Neuron (in vitro differentiated cells): Measurements from ENCODE around the gene ENPP1.

ENCODE experiments used
- H2AFZ ChIP-seq: one replicate; pipeline ENCODE4 v1.6.1; 2013; ENCODE audit warnings: low read depth, mild to moderate bottlenecking, inconsistent platforms, low read length, moderate library complexity
- H3K27me3 ChIP-seq: one replicate; pipeline ENCODE4 v1.6.1; 2013; ENCODE audit warnings: low read length; ENCODE audit not compliant: insufficient read depth
- H3K36me3 ChIP-seq: one replicate; pipeline ENCODE4 v1.6.1; 2013; ENCODE audit warnings: low read length; ENCODE audit not compliant: insufficient read depth
- H3K4me1 ChIP-seq: one replicate; pipeline ENCODE4 v1.6.1; 2013; ENCODE audit warnings: low read length; ENCODE audit not compliant: insufficient read depth
- H3K4me3 ChIP-seq: 2 replicates; pipeline ENCODE4 v1.5.1; 2013; ENCODE audit warnings: mild to moderate bottlenecking, low read length, moderate library complexity
- H3K9me3 ChIP-seq: one replicate; pipeline ENCODE4 v1.6.1; 2013; ENCODE audit warnings: low read length

The ENPP1 gene

DNA sequence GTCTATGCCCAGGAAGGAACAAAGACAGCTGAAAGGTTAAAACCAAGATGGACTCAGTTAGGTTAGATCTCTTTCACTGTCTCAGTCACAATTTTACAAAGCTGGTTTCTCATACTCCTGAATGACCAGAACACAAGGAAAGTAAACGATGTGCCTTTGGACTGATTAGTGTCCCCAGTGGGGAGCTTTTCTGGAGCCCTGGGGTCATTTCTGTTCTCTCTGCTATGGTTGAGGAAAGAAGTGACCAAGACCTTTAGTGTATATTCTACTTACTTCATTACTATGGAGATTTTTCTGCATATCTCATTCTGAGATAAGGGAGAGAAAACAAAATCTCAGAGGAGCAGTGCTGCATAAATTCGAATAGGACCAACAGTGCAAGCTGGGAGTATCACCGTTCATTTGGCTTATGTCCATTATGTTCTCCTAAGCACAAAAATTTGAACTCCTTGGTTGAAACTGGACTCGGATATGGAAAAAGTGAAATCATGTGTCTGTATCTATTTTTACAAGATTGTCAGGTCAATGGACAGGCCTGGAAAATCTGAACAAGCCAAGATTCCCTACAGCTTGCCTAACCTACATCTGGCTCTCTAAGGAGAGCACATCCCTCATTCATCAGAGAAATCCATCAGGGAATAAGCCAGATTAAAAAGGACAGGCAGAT is 34.4 kb upstream of the ENPP1 start:
- Histone ChIP-seq H2AFZ (no peak overlapping the region), H3K4me1 (no peaks in the 10 kb centered on the region), H3K9me3 (no peaks in the 10 kb centered on the region), H3K27me3 (no peaks in the 10 kb centered on the region), H3K36me3 (no peaks in the 10 kb centered on the region), H3K4me3 (no peak overlapping the region)

DNA sequence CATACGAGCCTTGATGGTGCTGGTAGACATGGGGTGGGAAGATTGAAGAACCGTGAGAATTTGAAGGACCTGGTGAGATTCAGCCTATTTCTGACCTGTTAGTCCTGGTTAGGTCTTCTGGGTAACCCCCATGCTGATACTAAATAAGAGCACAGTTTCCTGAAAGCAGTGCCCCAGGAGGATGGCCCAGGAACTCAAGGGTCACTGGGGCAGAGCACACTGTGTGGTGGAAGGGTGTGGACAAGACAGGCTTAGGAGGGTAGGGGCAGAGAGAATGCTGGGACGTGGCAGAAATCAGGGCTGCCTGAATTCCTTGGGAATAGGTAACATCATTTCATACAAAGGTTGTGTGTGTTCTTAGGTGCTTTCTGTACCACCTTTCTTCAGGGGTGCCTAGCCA is 31.9 kb upstream of the ENPP1 start:
- H2AFZ ChIP-seq, result no peak overlapping the region
- no peaks in the 10 kb centered on the region for H3K4me1 ChIP-seq
- no peaks in the 10 kb centered on the region for H3K36me3 ChIP-seq
- H3K27me3 ChIP-seq, result no peaks in the 10 kb centered on the region
- H3K4me3 ChIP-seq, result no peak overlapping the region
- H3K9me3 ChIP-seq, result no peaks in the 10 kb centered on the region

DNA sequence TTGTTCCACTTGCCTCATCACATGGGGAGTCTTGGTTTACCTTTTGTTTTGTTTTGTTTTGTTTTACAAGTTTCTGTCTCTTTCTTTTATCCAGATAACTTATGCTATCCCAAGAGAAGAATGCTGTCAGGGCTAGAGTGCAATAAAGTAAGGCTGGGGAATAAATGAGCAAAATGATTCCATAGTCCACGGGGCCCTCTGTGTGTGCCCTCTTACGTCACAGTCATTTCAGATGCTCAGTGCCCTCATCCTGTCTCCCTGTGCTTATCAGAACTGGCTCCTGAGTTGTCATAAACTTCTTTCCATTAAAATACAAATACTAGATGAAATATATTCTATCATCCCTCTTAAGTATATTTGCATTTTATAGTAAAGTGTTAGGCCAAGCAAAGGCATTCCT is 30.8 kb upstream of the ENPP1 start:
- Histone ChIP-seq H3K4me1 (no peaks in the 10 kb centered on the region), H3K36me3 (no peaks in the 10 kb centered on the region), H3K27me3 (no peaks in the 10 kb centered on the region), H3K4me3 (no peak overlapping the region), H3K9me3 (peaks cover 2% of the 10 kb centered on the region), H2AFZ (no peak overlapping the region)

DNA sequence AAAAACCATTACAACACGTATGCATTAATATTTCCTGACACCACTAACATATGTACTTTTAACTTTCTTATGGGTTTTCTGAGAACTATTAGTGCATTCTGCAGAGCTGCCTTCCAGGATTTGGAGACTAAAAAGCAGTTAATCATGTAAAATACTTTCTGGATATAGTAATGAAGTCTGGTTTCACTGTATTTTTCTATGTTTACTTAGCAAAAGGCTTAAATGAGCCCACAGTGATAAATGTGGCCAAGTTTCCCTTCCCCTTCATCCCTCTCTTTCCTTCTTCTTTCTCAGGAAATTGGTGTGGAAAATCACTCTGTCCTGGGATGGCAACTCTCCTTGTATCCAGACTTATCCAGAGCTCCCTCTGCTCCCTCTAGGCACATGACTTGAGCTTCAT is 29.7 kb upstream of the ENPP1 start:
- Histone ChIP-seq H3K4me1 (no peaks in the 10 kb centered on the region), H3K4me3 (no peak overlapping the region), H3K36me3 (no peaks in the 10 kb centered on the region), H3K27me3 (no peaks in the 10 kb centered on the region), H2AFZ (no peak overlapping the region), H3K9me3 (peaks cover 2% of the 10 kb centered on the region)

DNA sequence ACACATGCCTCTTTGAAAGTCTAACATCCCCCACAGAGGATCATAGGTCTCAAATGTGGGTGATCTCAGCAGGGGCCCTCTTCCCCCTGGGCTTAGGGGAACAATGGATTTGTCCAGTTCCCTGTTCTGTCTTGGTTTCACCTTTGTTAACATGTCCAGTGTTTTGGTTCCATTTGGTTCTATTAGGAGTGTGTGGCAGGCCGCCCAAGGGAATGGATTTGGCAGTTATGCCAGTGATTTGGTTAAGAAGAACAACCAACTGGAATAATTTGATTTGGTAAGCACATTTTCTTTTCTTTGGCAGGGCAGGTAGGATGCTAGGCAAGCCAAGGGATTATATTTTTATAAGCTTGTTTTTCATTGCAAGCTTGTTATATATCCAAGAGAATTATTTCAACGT is 28.5 kb upstream of the ENPP1 start:
- no peaks in the 10 kb centered on the region for H3K4me1 ChIP-seq
- H3K27me3 ChIP-seq, result no peaks in the 10 kb centered on the region
- H2AFZ ChIP-seq, result no peak overlapping the region
- no peak overlapping the region for H3K4me3 ChIP-seq
- H3K9me3 ChIP-seq, result peaks cover 2% of the 10 kb centered on the region
- H3K36me3 ChIP-seq, result no peaks in the 10 kb centered on the region

DNA sequence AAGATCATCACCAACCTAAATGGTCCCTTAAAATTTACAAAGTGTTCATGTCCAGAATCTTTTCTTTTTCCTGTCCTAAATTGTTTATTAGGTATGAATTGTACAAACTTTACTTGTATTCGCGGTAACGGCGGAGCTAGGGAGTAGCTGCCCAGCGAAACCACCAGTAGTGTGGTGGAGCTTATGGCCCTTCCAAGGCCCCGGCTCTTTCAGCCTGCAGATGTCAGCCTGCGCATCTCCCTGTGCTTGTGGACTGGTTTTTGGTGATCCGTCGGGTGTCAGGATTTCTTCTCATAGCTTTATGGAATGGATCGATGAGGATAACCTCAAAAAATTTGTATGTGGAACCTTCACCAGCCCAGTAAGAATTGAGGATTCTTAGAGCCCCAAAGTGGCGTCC is 27.2 kb upstream of the ENPP1 start:
- Histone ChIP-seq H3K9me3 (peaks cover 2% of the 10 kb centered on the region), H3K27me3 (no peaks in the 10 kb centered on the region), H3K36me3 (no peaks in the 10 kb centered on the region), H3K4me1 (no peaks in the 10 kb centered on the region), H2AFZ (no peak overlapping the region), H3K4me3 (no peak overlapping the region)

DNA sequence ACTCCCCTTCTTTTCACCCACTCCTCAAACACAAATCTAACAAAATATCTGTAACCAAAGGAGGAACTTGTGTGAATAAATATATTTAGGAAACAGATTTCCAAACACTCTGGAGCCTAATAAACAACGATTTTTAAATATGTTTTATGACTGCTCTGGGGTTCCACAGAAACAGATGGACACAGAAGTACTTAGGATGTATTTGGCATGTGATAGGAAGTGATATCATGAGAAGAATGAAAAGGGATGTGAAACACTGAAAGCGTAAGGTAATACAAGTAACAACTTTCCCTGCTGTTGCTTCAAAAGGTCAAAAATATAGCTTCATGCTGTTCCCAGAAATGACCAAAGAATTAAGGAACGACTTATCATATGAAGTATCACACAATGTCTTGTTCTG is 26.1 kb upstream of the ENPP1 start:
- Histone ChIP-seq H3K36me3 (no peaks in the 10 kb centered on the region), H2AFZ (no peak overlapping the region), H3K4me3 (no peak overlapping the region), H3K4me1 (no peaks in the 10 kb centered on the region), H3K27me3 (no peaks in the 10 kb centered on the region), H3K9me3 (peaks cover 2% of the 10 kb centered on the region)

DNA sequence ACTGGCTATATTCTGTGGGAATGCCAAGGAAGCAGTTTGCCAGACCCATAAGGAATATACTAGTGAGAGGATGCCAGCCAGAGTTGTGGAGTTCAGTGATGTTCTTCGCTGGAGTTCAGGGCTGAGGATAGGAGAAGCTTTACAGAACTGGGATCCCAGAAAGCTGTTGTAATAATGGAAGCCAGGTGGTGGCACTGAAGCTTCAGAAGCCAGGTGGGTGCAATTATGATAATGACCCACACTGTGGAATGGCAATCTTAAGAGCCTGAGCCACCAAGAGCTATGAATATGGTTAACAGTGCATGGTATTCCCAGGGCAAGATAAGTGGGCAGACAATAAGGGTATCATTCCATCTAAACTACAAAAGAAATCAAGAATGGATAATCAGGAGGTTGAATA is 25.1 kb upstream of the ENPP1 start:
- H3K36me3 ChIP-seq, result no peaks in the 10 kb centered on the region
- no peak overlapping the region for H2AFZ ChIP-seq
- no peaks in the 10 kb centered on the region for H3K4me1 ChIP-seq
- peaks cover 2% of the 10 kb centered on the region for H3K9me3 ChIP-seq
- no peaks in the 10 kb centered on the region for H3K27me3 ChIP-seq
- no peak overlapping the region for H3K4me3 ChIP-seq

DNA sequence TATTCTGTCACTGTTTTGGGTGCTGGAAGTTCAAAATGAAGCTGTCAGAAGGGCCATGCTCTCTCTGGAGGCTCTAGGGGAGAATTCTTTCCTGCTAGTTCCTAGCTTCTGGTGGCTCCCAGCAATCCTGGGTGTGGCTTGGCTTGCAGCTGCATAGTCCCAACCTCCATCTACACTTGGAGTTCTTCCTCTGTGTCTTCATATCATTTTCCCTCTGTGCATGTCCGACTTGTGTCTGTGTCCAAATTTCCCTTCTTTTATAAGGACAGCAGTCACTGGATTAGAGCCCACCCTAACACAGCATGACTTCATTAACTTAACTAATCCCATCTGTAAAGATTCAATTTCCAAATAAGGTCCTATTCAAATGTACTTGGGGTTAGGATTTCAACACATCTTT is 23.3 kb upstream of the ENPP1 start:
- H2AFZ ChIP-seq, result no peak overlapping the region
- H3K36me3 ChIP-seq, result no peaks in the 10 kb centered on the region
- H3K27me3 ChIP-seq, result no peaks in the 10 kb centered on the region
- no peak overlapping the region for H3K4me3 ChIP-seq
- H3K9me3 ChIP-seq, result peaks cover 2% of the 10 kb centered on the region
- H3K4me1 ChIP-seq, result no peaks in the 10 kb centered on the region

DNA sequence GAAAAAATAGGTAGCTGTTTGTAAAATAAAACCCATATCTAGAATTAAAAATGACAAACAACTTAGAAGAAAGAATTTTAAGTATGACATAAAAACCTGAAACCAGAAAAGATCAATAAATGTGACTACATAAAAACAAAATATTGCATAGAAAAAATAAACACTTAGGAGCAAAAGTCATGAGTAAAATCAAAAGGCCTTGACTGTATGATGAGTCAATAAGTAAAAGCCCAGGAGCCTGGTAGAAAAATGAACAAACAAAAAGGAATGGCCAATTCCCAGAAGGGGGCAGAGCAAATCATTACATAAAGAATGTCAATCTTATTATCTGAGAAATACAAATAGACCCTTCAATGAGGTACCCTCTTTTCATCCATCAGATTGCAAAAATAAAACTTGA is 20.7 kb upstream of the ENPP1 start:
- H3K4me1 ChIP-seq, result no peaks in the 10 kb centered on the region
- H3K4me3 ChIP-seq, result no peak overlapping the region
- H2AFZ ChIP-seq, result no peak overlapping the region
- H3K36me3 ChIP-seq, result no peaks in the 10 kb centered on the region
- no peaks in the 10 kb centered on the region for H3K9me3 ChIP-seq
- no peaks in the 10 kb centered on the region for H3K27me3 ChIP-seq

DNA sequence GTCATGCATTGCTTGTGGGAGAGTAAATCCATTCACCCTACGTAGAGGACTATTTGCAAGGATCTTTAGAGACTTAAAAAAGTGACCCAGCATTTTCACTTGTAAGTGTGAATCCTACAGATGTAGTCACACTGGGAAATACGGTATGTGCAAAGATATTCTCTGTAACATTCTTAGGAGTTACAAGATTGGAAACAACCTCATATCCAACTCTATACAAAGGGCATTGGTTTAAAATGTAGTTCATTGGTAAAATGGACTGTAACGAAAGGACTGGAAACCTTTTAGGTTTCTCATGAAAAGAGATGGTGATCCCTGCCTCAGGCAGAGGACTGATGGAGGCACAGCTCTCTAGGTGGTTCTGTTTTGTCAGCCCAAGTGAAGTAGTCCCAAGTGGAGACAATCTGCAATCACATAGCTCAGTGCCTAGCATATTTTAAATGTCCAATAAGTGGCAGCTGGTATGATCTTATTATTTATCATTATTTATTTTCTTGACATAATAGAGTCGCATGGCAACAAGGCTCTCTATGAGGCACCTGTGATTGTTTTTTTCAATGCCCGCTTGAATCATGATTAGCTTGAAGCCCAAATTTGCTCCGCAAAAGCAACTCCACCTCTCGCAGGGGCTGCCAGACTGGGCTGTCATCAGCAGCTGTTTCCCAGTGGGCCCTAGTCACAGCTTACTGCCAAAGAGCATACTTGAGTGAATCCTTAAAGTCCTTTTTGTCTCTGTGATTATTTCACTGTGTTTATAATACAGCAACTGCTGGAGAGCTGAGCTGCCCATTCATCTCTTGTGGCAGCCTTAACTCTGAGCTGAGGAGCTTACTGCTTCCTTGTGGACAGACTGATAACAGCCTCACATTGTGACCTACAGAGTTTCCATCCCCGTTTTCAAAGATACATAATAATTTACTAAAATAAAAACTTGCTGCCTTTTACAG is 19.8 kb upstream of the ENPP1 start:
- Histone ChIP-seq H3K4me1 (no peaks in the 10 kb centered on the region), H3K36me3 (no peaks in the 10 kb centered on the region), H2AFZ (no peak overlapping the region), H3K9me3 (no peaks in the 10 kb centered on the region), H3K27me3 (no peaks in the 10 kb centered on the region), H3K4me3 (no peak overlapping the region)

DNA sequence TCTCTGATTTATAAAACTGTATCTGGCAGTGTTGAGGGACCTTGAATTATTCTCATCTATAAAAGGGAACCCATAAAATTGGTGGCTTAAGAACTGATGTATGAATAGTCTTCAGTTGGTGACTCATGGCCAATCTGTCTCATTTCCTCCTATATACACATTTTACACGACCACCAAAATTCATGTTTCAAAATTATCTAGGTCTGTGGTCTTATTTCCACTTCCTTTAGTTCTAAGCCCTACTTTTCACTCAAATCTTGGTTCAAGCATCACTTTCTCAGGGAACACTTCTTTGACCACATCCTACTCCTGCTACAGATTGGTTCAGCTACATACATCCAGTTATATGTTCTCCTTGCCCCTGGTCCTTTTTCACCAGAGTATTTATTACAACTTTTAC is 18.6 kb upstream of the ENPP1 start:
- Histone ChIP-seq H3K36me3 (no peaks in the 10 kb centered on the region), H3K9me3 (no peaks in the 10 kb centered on the region), H3K4me1 (no peaks in the 10 kb centered on the region), H3K4me3 (no peak overlapping the region), H3K27me3 (no peaks in the 10 kb centered on the region), H2AFZ (no peak overlapping the region)

DNA sequence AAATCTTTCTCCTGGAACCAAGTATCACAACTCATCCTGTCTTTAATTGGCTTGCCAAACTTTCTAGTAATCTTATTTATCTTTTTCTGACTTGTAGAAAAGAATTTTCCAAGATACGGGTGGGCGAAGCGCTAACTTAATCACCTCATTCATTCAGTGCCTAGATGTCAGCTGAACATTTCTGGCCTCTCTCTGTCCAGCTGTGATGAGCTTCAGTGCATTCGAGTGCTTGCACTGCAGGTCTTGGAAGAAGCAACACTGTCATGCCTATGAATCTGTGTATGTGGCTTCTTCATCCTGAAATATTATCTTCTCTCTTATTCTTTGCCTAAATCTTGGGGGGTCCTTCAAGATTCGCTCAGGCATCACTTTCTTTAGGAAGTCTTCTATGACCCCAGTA is 16.3 kb upstream of the ENPP1 start:
- no peaks in the 10 kb centered on the region for H3K9me3 ChIP-seq
- H3K36me3 ChIP-seq, result no peaks in the 10 kb centered on the region
- H3K4me3 ChIP-seq, result no peak overlapping the region
- peaks cover 2% of the 10 kb centered on the region for H3K27me3 ChIP-seq
- no peaks in the 10 kb centered on the region for H3K4me1 ChIP-seq
- H2AFZ ChIP-seq, result no peak overlapping the region
